GM12878 (cell line): Measurements from ENCODE around the gene ADAMTSL3. TPM values are rescaled to one million over a fixed set of nuclear protein-coding genes. Genes with fewer than 3 reads are reported as not detected.

Experiments
- ATAC-seq: fragments of 200-7000 bp; cut with Tn5 transposase; 3 replicates; pipeline ENCODE4 v1.9.1; 2020; ENCODE audit warnings: mild to moderate bottlenecking, moderate library complexity
- BruUV-seq: library from RNA; stranded (reverse); fragments of 400-500 nt; replicated peaks from 2 replicates; lab custom pipeline; 2021; lab: Mats Ljungman, UMichigan
- CTCF ChIA-PET: fragments of 300-600 bp; sonication (Branson Sonifier 250); formaldehyde crosslinking; extraction: SDS; loops from one replicate; lab custom pipeline; 2021; ENCODE audit warnings: inconsistent platforms; lab: Yijun Ruan, JAX
- POLR2A ChIA-PET: fragments of 350-600 bp; formaldehyde crosslinking; extraction: SDS; loops from one replicate; lab custom pipeline; 2021; ENCODE audit warnings: inconsistent platforms; lab: Charles Lee
- RAD21 ChIA-PET: fragments of 300-600 bp; sonication (Branson Sonifier 250); formaldehyde crosslinking; loops from one replicate; lab custom pipeline; 2023; ENCODE audit warnings: antibody characterized with exemption; ENCODE audit not compliant: unreplicated experiment; lab: Charles Lee
- SMC1A ChIA-PET: fragments of 300-600 bp; sonication (Branson Sonifier 250); formaldehyde crosslinking; loops from one replicate; lab custom pipeline; 2023; ENCODE audit not compliant: unreplicated experiment, uncharacterized antibody; lab: Charles Lee
- DNase-seq: peaks from one replicate; pipeline ENCODE4 v3.0.0-alpha.2; 2011; ENCODE audit warnings: low read depth, low spot score
- FAIRE-seq: peaks from 3 replicates; lab custom pipeline; 2011; peaks lifted over from hg19 to GRCh38; lab: Jason Lieb, UNC
- H2AFZ ChIP-seq: 2 replicates; pipeline ENCODE4 v1.6.0; 2011; ENCODE audit warnings: low read depth, low read length, control low read depth; ENCODE audit not compliant: control insufficient read depth
- H3K27ac ChIP-seq: 2 replicates; pipeline ENCODE4 v1.5.1; 2011; ENCODE audit warnings: control low read depth; ENCODE audit not compliant: control insufficient read depth, insufficient read depth
- H3K27me3 ChIP-seq, 2 experiments: replicated peaks in 1 of 2; 2 replicates each; pipeline versions ENCODE4 v1.6.0 to v1.6.1; 2011; ENCODE audit warnings: low read length in 1 of 2; ENCODE audit not compliant: control insufficient read depth in 2 of 2, insufficient read depth in 2 of 2
- H3K36me3 ChIP-seq, 2 experiments: 2 replicates each; pipeline ENCODE4 v1.5.1; 2011; ENCODE audit warnings: low read length in 1 of 2; ENCODE audit not compliant: control insufficient read depth in 2 of 2, insufficient read depth in 2 of 2
- H3K4me1 ChIP-seq: 2 replicates; pipeline ENCODE4 v1.6.1; 2011; ENCODE audit warnings: mild to moderate bottlenecking, low read length, moderate library complexity, mixed read lengths; ENCODE audit not compliant: control insufficient read depth, insufficient read depth
- H3K4me2 ChIP-seq: 2 replicates; pipeline ENCODE4 v1.6.0; 2011; ENCODE audit warnings: control low read depth; ENCODE audit not compliant: control insufficient read depth, insufficient read depth
- H3K4me3 ChIP-seq: fragments of 200-600 bp; sonication (generic); 2 replicates; pipeline ENCODE4 v1.5.1; 2016
- H3K79me2 ChIP-seq: 2 replicates; pipeline ENCODE4 v1.6.0; 2011; ENCODE audit warnings: low read length; ENCODE audit not compliant: control insufficient read depth, insufficient read depth
- H3K9ac ChIP-seq: 2 replicates; pipeline ENCODE4 v1.8.0; 2011; ENCODE audit warnings: low read length, control low read depth, mixed read lengths; ENCODE audit not compliant: control insufficient read depth, insufficient read depth
- H3K9me3 ChIP-seq: replicated peaks from 3 replicates; pipeline ENCODE4 v1.5.1; 2011; ENCODE audit warnings: mild to moderate bottlenecking, low read length; ENCODE audit not compliant: control insufficient read depth, insufficient read depth
- H4K20me1 ChIP-seq: 2 replicates; pipeline ENCODE4 v1.6.0; 2011; ENCODE audit not compliant: control insufficient read depth, insufficient read depth
- KAT2A ChIP-seq: conservative IDR thresholded peaks from 2 replicates; pipeline ENCODE4 v1.6.1; 2011; ENCODE audit warnings: low read depth, low read length; ENCODE audit not compliant: control insufficient read depth
- RAD21 ChIP-seq: IDR thresholded peaks from 2 replicates; pipeline ENCODE4 v1.6.1; 2011; ENCODE audit warnings: mild to moderate bottlenecking, low read depth, low read length, moderate library complexity; ENCODE audit not compliant: insufficient read depth
- SMC3 ChIP-seq: IDR thresholded peaks from 2 replicates; pipeline ENCODE4 v1.6.1; 2011; ENCODE audit warnings: low read length, improper control_type of control experiment, borderline replicate concordance
- YY1 ChIP-seq: IDR thresholded peaks from 2 replicates; pipeline ENCODE4 v1.6.1; 2011; ENCODE audit warnings: low read depth, mild to moderate bottlenecking, low read length
- WGBS: methylation state at CpG from one replicate; pipeline ENCODE4 v1.1.6; 2016; ENCODE audit warnings: low lambda C conversion rate; ENCODE audit not compliant: insufficient replicate concordance, insufficient coverage; ENCODE audit errors: missing lambda C conversion rate; 5-methylcytosine and 5-hydroxymethylcytosine counted together
- in situ Hi-C: fragments of 300-500 bp; cut with MboI; formaldehyde crosslinking; loops from 9 replicates; pipeline ENCODE4 v1.14.3; 2018; ENCODE audit warnings: mixed read lengths
- intact Hi-C: fragments of 100-400 bp; cut with micrococcal nuclease; formaldehyde crosslinking; loops from one replicate; pipeline ENCODE4 v1.14.2; 2022; ENCODE audit not compliant: unreplicated experiment
- polyA plus RNA-seq, 11 experiments: library from polyadenylated mRNA; depleted of rRNA in 4 of 11; unstranded in 6 of 11; stranded (reverse) in 5 of 11; fragments of >200 nt; fragmentation: Nextera tagmentation in 4 of 11; fragmentation: Illumina TruSeq in 1 of 11; extraction: Ambion mirVana in 4 of 11; extraction: Trizol in 1 of 11; gene quantifications; 1 replicate in 1 of 11; 2 replicates in 10 of 11; pipeline versions ENCODE4 v1.2.1 to v1.2.3, GENCODE V29; 2011 to 2016; ENCODE audit warnings: inconsistent platforms in 2 of 11, missing spikeins in 2 of 11, low read depth in 1 of 11
- total RNA-seq, 4 experiments: library from RNA; depleted of rRNA in 3 of 4; stranded (reverse); fragments of >200 nt in 3 of 4; fragmentation: Illumina TruSeq in 1 of 4; extraction: Trizol in 1 of 4; gene quantifications; 2 replicates each; pipeline versions ENCODE4 v1.2.1 to v1.2.3, GENCODE V29; 2013 to 2021
- TF ChIP-seq, protein P1 (sequence below), 3 experiments: IDR thresholded peaks in 2 of 3; conservative IDR thresholded peaks in 1 of 3; 2 replicates each; pipeline ENCODE4 v1.5.1; 2011; ENCODE audit warnings: low read depth in 3 of 3, low read length in 3 of 3, mild to moderate bottlenecking in 3 of 3, control low read depth in 2 of 3, moderate library complexity in 2 of 3, inconsistent platforms in 1 of 3, mixed read lengths in 1 of 3; ENCODE audit not compliant: control insufficient read depth in 2 of 3, insufficient read depth in 1 of 3; ENCODE audit errors: extremely low read depth in 1 of 3

ADAMTSL3 gene
- total and polyA plus RNA-seq, 10 of the 15 experiments (the other 5 are each of a cell fraction or from before 2014, with no cell fraction given) = 0.01 to 0.28 (median 0.13) TPM

DNA sequence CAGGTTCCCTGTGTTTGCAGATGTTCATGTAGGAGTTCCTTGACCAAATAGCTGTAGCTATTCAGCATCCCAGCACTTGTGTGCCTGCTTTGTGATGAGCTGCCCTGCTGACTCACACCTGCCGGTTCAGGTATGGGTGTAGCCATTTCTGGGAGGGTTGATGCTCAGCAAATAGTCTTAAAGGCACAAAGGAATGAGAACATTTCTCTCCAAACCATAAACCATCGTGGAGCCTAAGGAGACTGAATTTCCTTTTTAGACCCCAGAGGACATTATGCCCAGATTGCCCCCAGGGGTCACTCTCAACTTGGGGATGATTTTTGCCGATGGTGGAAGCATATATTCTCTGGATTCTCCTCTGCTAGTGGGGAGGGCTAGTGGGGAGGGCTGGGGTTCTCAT lies 80.6 kb downstream of the ADAMTSL3 start:
- no peaks in the 10 kb centered on the region for H3K4me1 ChIP-seq
- no peak for TF ChIP-seq KAT2A
- peak; percentile 41; the same call in 1 of the 2 replicates for TF ChIP-seq YY1
- peak; percentile 94 for TF ChIP-seq RAD21
- TF ChIP-seq SMC3 = peak; percentile 82
- TF ChIP-seq, protein P1, sequence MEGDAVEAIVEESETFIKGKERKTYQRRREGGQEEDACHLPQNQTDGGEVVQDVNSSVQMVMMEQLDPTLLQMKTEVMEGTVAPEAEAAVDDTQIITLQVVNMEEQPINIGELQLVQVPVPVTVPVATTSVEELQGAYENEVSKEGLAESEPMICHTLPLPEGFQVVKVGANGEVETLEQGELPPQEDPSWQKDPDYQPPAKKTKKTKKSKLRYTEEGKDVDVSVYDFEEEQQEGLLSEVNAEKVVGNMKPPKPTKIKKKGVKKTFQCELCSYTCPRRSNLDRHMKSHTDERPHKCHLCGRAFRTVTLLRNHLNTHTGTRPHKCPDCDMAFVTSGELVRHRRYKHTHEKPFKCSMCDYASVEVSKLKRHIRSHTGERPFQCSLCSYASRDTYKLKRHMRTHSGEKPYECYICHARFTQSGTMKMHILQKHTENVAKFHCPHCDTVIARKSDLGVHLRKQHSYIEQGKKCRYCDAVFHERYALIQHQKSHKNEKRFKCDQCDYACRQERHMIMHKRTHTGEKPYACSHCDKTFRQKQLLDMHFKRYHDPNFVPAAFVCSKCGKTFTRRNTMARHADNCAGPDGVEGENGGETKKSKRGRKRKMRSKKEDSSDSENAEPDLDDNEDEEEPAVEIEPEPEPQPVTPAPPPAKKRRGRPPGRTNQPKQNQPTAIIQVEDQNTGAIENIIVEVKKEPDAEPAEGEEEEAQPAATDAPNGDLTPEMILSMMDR (IDR thresholded peaks at IDR 0.05 in 2 of 3, conservative IDR thresholded peaks at IDR 0.05 in 1 of 3; ENCODE audit: control insufficient read depth in 2 of 3, extremely low read depth in 1 of 3, insufficient read depth in 1 of 3, low read depth in 3 of 3, low read length in 3 of 3) = peak; percentile 34 to 53 (median 49); a peak in 5 of 6 replicates
- no peak overlapping the region for H3K4me3 ChIP-seq
- ChIA-PET SMC1A (interaction anchor here (0.9 to 4.3 kb wide), 5 partner anchors 8 to 301 kb away, joined by 3 to 18 read pairs (median 3); no protein-coding TSS in a partner anchor), CTCF (interaction anchor here (1.0 to 4.9 kb wide), 4 partner anchors 240 to 300 kb away, joined by 4 to 23 read pairs (median 9); no protein-coding TSS in a partner anchor), RAD21 (interaction anchor here (0.9 to 2.1 kb wide), 2 partner anchors 259 to 292 kb away, joined by 3 to 10 read pairs; no protein-coding TSS in a partner anchor), POLR2A (no interaction called here)
- peak; percentile 56; the same call in 2 of the 3 replicates for ATAC-seq
- H3K36me3 ChIP-seq = no peaks in the 10 kb centered on the region
- no peak for FAIRE-seq
- H2AFZ ChIP-seq = no peak overlapping the region
- no peak for DNase-seq
- in situ Hi-C loops (no loop called here), intact Hi-C loops (loop anchor here (2.0 to 10.0 kb wide), 3 partner anchors 260 to 300 kb away; no protein-coding TSS in a partner anchor)
- no peak overlapping the region for H3K27ac ChIP-seq
- H3K79me2 ChIP-seq = no peaks in the 10 kb centered on the region
- no peaks in the 10 kb centered on the region for H4K20me1 ChIP-seq
- WGBS = 23% methylated on average over 3 of the region's 3 CpGs
- BruUV-seq = no TSS peak
- H3K9ac ChIP-seq = no peak overlapping the region
- H3K4me2 ChIP-seq = no peak overlapping the region
- H3K9me3 ChIP-seq = no peaks in the 10 kb centered on the region
- no peaks in the 10 kb centered on the region for H3K27me3 ChIP-seq
